HUES6 (cell line): Measurements from ENCODE around the gene RINL.

ENCODE experiments used
- H3K27ac ChIP-seq: 2 replicates; pipeline ENCODE4 v1.7.0; 2013; ENCODE audit warnings: low read depth, mild to moderate bottlenecking, low read length, inconsistent platforms
- H3K27me3 ChIP-seq: 2 replicates; pipeline ENCODE4 v1.6.1; 2013; ENCODE audit warnings: low read length; ENCODE audit not compliant: control insufficient read depth, insufficient read depth
- H3K36me3 ChIP-seq: 2 replicates; pipeline ENCODE4 v1.6.1; 2013; ENCODE audit warnings: low read length; ENCODE audit not compliant: control insufficient read depth, insufficient read depth
- H3K4me1 ChIP-seq: 2 replicates; pipeline ENCODE4 v1.6.1; 2013; ENCODE audit warnings: low read length; ENCODE audit not compliant: control insufficient read depth, insufficient read depth
- H3K4me3 ChIP-seq: 2 replicates; pipeline ENCODE4 v1.5.1; 2013; ENCODE audit warnings: low read depth, low read length
- H3K9ac ChIP-seq: one replicate; pipeline ENCODE4 v1.6.1; 2013; ENCODE audit warnings: mild to moderate bottlenecking, low read length
- H3K9me3 ChIP-seq: 2 replicates; pipeline ENCODE4 v1.6.1; 2013; ENCODE audit warnings: low read depth, low read length; ENCODE audit not compliant: control insufficient read depth, insufficient read depth

RINL gene

GRCh38 chr19:38915329-38916321 lies 37.5 kb upstream of the RINL start:
- peaks cover 8% of the 10 kb centered on the region for H3K27me3 ChIP-seq
- no peaks in the 10 kb centered on the region for H3K9me3 ChIP-seq
- no peak overlapping the region for H3K4me3 ChIP-seq
- no peak overlapping the region for H3K27ac ChIP-seq
- H3K4me1 ChIP-seq, result no peaks in the 10 kb centered on the region
- peaks cover 17% of the 10 kb centered on the region for H3K36me3 ChIP-seq
- no peak overlapping the region for H3K9ac ChIP-seq

- no peak overlapping the region for H3K9ac ChIP-seq
- no peak overlapping the region for H3K4me3 ChIP-seq
- no peaks in the 10 kb centered on the region for H3K9me3 ChIP-seq
- peaks cover 10% of the 10 kb centered on the region for H3K36me3 ChIP-seq
- no peak overlapping the region for H3K27ac ChIP-seq
- H3K27me3 ChIP-seq, result peaks cover 8% of the 10 kb centered on the region
- H3K4me1 ChIP-seq, result no peaks in the 10 kb centered on the region
Observed at GRCh38 chr19:38913958-38914357, 35.9 kb upstream of the RINL start.

- Histone ChIP-seq H3K9me3 (no peaks in the 10 kb centered on the region), H3K4me1 (no peaks in the 10 kb centered on the region), H3K27me3 (peaks cover 8% of the 10 kb centered on the region), H3K27ac (no peak overlapping the region), H3K9ac (no peak overlapping the region), H3K36me3 (peaks cover 14% of the 10 kb centered on the region), H3K4me3 (no peak overlapping the region)
Observed at GRCh38 chr19:38912600-38913514, 34.8 kb upstream of the RINL start.

DNA sequence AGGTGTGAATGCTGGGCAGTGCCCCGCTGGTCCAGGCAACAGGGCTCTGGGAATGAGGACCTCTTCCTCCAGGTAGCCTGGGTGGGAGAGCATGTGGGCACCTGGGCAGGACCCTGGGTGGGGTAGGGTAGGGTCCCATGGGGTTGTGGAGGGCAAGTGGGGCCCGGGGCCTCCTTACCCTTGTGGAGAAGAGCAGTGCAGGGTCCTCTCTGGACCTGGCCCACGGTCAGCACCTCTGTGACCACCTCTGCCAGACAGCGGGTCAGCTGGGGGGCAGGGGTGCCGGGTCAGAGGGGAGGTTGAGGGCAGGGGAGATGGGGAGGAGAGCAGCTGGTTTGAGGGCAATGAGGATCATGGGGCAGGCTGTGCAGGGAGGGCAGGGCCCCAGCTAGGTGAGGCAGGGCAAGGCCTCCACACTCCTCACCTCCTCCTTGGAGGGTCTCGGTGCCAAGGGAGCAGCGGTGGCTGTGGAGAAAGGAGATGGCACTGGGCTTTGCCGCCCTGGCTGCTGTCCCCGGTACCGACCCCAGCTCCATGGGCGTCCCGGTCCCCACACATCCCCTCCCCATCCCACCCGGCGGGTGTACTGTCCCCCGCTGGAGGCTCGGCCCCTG lies 33.4 kb upstream of the RINL start:
- H3K4me3 ChIP-seq, result peak overlapping the region; percentile 18; the same call in 1 of the 2 replicates
- H3K36me3 ChIP-seq, result peaks cover 27% of the 10 kb centered on the region
- H3K9ac ChIP-seq, result no peak overlapping the region
- no peak overlapping the region for H3K27ac ChIP-seq
- H3K4me1 ChIP-seq, result no peaks in the 10 kb centered on the region
- H3K27me3 ChIP-seq, result peaks cover 8% of the 10 kb centered on the region
- no peaks in the 10 kb centered on the region for H3K9me3 ChIP-seq

GRCh38 chr19:38910488-38910887 lies 32.4 kb upstream of the RINL start:
- peaks cover 26% of the 10 kb centered on the region for H3K36me3 ChIP-seq
- no peak overlapping the region for H3K4me3 ChIP-seq
- no peak overlapping the region for H3K27ac ChIP-seq
- H3K9ac ChIP-seq, result no peak overlapping the region
- no peaks in the 10 kb centered on the region for H3K4me1 ChIP-seq
- peaks cover 8% of the 10 kb centered on the region for H3K27me3 ChIP-seq
- H3K9me3 ChIP-seq, result no peaks in the 10 kb centered on the region

GRCh38 chr19:38908911-38909310 lies 30.8 kb upstream of the RINL start:
- Histone ChIP-seq H3K9ac (no peak overlapping the region), H3K36me3 (peaks cover 36% of the 10 kb centered on the region), H3K27ac (no peak overlapping the region), H3K4me3 (no peak overlapping the region), H3K4me1 (no peaks in the 10 kb centered on the region), H3K9me3 (no peaks in the 10 kb centered on the region), H3K27me3 (peaks cover 8% of the 10 kb centered on the region)

- Histone ChIP-seq H3K36me3 (peaks cover 36% of the 10 kb centered on the region), H3K4me3 (no peak overlapping the region), H3K27me3 (peaks cover 5% of the 10 kb centered on the region), H3K27ac (no peak overlapping the region), H3K9me3 (no peaks in the 10 kb centered on the region), H3K9ac (no peak overlapping the region), H3K4me1 (no peaks in the 10 kb centered on the region)
Observed at GRCh38 chr19:38907670-38908069, 29.6 kb upstream of the RINL start.

GRCh38 chr19:38907227-38907626 lies 29.2 kb upstream of the RINL start:
- H3K9me3 ChIP-seq, result no peaks in the 10 kb centered on the region
- H3K36me3 ChIP-seq, result peaks cover 36% of the 10 kb centered on the region
- H3K9ac ChIP-seq, result no peak overlapping the region
- peaks cover under 1% of the 10 kb centered on the region for H3K27me3 ChIP-seq
- no peak overlapping the region for H3K4me3 ChIP-seq
- no peak overlapping the region for H3K27ac ChIP-seq
- no peaks in the 10 kb centered on the region for H3K4me1 ChIP-seq

- Histone ChIP-seq H3K9me3 (no peaks in the 10 kb centered on the region), H3K4me1 (no peaks in the 10 kb centered on the region), H3K27ac (no peak overlapping the region), H3K9ac (no peak overlapping the region), H3K36me3 (peaks cover 36% of the 10 kb centered on the region), H3K4me3 (no peak overlapping the region), H3K27me3 (no peaks in the 10 kb centered on the region)
Observed at GRCh38 chr19:38905620-38906019, 27.5 kb upstream of the RINL start.

GRCh38 chr19:38904581-38905539 lies 26.8 kb upstream of the RINL start:
- no peak overlapping the region for H3K27ac ChIP-seq
- peaks cover 36% of the 10 kb centered on the region for H3K36me3 ChIP-seq
- H3K9me3 ChIP-seq, result no peaks in the 10 kb centered on the region
- H3K27me3 ChIP-seq, result no peaks in the 10 kb centered on the region
- no peak overlapping the region for H3K9ac ChIP-seq
- H3K4me3 ChIP-seq, result no peak overlapping the region
- H3K4me1 ChIP-seq, result no peaks in the 10 kb centered on the region
